Tibial nerve (tissue), 4 donors: ENCODE data around the gene PEX14. TPM values are rescaled to one million over a fixed set of nuclear protein-coding genes. Genes with fewer than 3 reads are reported as not detected.
A peak's percentile ranks its signal among the peaks of the same experiment; 100 is the strongest.
"Not testable (repeated sequence)": the region's sequence is repeated elsewhere in the genome, so short reads cannot be mapped to it uniquely, and the experiment has no call there.

Source experiments
- DNase-seq, 2 donors: peaks; one replicate each; pipeline ENCODE4 v3.0.0-alpha.2; 2019; ENCODE audit warnings: low spot score in 2 of 2
- H3K27ac ChIP-seq, 4 donors: fragments of 200-600 bp; sonication (generic) in 3 of 4; one replicate each; pipeline ENCODE4 v1.5.1; 2017 to 2019; ENCODE audit warnings: mild to moderate bottlenecking in 1 of 4
- H3K27me3 ChIP-seq, 2 donors: fragments of 200-600 bp; sonication (generic) in 1 of 2; one replicate each; pipeline versions ENCODE4 v1.5.1 to v1.6.0; 2017 to 2019
- H3K36me3 ChIP-seq, 3 donors: fragments of 200-600 bp; sonication (generic); one replicate each; pipeline ENCODE4 v1.5.1; 2018 to 2019
- H3K4me1 ChIP-seq, 4 donors: fragments of 200-600 bp; sonication (generic) in 3 of 4; one replicate each; pipeline ENCODE4 v1.5.1; 2017 to 2019
- H3K4me3 ChIP-seq, 4 donors: fragments of 200-600 bp; sonication (generic) in 3 of 4; one replicate each; pipeline ENCODE4 v1.5.1; 2017 to 2019; ENCODE audit warnings: mild to moderate bottlenecking in 1 of 4, moderate library complexity in 1 of 4
- H3K9me3 ChIP-seq, 4 donors: fragments of 200-600 bp; sonication (generic) in 3 of 4; one replicate each; pipeline ENCODE4 v1.5.1; 2017 to 2019
- EP300 ChIP-seq, 2 donors: sonication (generic); formaldehyde crosslinking; IDR thresholded peaks; one replicate each; pipeline ENCODE4 v1.6.1; 2017; ENCODE audit warnings: antibody characterized with exemption in 2 of 2, mild to moderate bottlenecking in 1 of 2
- POLR2A ChIP-seq, 2 donors: fragments of 450-650 bp; IDR thresholded peaks; one replicate each; pipeline ENCODE4 v1.6.1; 2017; ENCODE audit warnings: antibody characterized with exemption in 2 of 2, mild to moderate bottlenecking in 2 of 2, moderate library complexity in 2 of 2
- WGBS, 2 donors: methylation state at CpG; one replicate each; pipeline ENCODE4 v1.1.5; 2018; 5-methylcytosine and 5-hydroxymethylcytosine counted together
- total RNA-seq, 4 donors: library from RNA; depleted of rRNA; stranded (reverse); fragments of >200 nt; gene quantifications; one replicate each; pipeline ENCODE4 v1.1.0, GENCODE V29; 2016
- TF ChIP-seq, protein P1 (sequence below), 5 experiments: fragments of 200-600 bp in 3 of 5; fragments of 450-650 bp in 2 of 5; sonication (generic) in 3 of 5; IDR thresholded peaks; one replicate each; pipeline ENCODE4 v1.5.1; 2016 to 2019; ENCODE audit warnings: antibody characterized with exemption in 5 of 5, mild to moderate bottlenecking in 3 of 5, moderate library complexity in 2 of 5

The PEX14 gene
- total RNA-seq, 4 donors from 2014 or later, result 14.4 to 21.8 (median 18.2) TPM

DNA sequence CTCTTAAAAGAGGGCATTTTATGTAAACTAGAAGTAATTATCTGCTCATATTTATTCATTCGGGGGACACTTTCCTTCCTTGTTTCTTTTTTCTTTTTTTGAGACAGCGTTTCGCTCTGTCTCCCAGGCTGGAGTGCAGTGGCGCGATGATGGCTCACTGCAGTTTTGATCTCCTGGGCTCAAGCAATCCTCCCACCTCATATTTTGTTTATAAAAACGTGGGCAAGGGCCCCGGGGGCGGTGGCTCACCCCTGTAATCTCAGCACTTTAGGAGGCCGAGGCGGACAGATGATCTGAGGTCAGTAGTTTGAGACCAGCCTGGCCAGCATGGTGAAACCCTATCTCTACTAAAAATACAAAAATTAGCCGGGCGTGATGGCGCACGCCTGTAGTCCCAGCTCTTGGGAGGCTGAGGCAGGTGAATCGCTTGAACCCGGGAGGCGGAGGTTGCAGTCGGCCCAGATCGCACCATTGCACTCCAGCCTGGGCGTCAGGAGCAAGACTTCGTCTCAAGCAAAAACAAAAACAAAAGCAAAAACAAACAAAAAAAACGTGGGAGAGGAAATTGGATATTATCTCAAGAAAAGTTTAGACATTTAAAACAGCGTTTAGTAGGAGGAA, 1.5 kb upstream of the PEX14 start:
- H3K4me1 ChIP-seq, result peaks cover 0 to 50% (median 14%) of the 10 kb centered on the region in 4 donors
- no peaks in the 10 kb centered on the region for H3K27me3 ChIP-seq
- DNase-seq, result no peak
- no peak for TF ChIP-seq EP300 (IDR thresholded peaks at IDR 0.05)
- TF ChIP-seq, protein P1, sequence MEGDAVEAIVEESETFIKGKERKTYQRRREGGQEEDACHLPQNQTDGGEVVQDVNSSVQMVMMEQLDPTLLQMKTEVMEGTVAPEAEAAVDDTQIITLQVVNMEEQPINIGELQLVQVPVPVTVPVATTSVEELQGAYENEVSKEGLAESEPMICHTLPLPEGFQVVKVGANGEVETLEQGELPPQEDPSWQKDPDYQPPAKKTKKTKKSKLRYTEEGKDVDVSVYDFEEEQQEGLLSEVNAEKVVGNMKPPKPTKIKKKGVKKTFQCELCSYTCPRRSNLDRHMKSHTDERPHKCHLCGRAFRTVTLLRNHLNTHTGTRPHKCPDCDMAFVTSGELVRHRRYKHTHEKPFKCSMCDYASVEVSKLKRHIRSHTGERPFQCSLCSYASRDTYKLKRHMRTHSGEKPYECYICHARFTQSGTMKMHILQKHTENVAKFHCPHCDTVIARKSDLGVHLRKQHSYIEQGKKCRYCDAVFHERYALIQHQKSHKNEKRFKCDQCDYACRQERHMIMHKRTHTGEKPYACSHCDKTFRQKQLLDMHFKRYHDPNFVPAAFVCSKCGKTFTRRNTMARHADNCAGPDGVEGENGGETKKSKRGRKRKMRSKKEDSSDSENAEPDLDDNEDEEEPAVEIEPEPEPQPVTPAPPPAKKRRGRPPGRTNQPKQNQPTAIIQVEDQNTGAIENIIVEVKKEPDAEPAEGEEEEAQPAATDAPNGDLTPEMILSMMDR (IDR thresholded peaks at IDR 0.05), result no peak
- no peak for TF ChIP-seq POLR2A (IDR thresholded peaks at IDR 0.05)
- peak overlapping the region in 2 of 4 donors; percentile 67 to 74 for H3K4me3 ChIP-seq
- no peaks in the 10 kb centered on the region for H3K9me3 ChIP-seq
- H3K27ac ChIP-seq, result peak overlapping the region in 1 of 4 donors; percentile 77
- 88% methylated on average over 23 of the region's 23 CpGs for WGBS, 2 donors
- H3K36me3 ChIP-seq, result peaks cover 0 to 16% (median 0%) of the 10 kb centered on the region in 3 donors

DNA sequence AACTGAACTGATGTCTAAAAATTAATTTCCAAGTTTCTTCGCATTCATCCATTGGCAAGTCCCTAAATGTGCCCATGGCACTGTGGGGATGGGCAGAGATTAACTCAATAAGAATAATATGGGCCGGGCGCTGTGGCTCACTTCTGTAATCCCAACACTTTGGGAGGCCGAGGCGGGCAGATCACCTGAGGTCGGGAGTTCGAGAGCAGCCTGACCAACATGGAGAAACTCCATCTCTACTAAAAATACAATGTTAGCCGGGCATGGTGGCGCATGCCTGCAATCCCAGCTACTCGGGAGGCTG, 489 bp upstream of the PEX14 start:
- not testable (repeated sequence) for H3K9me3 ChIP-seq, DNase-seq, H3K36me3 ChIP-seq, H3K27me3 ChIP-seq
- H3K4me3 ChIP-seq, result peak overlapping the region; percentile 80 to 97 (median 88)
- peaks cover 0 to 50% (median 14%) of the 10 kb centered on the region in 4 donors for H3K4me1 ChIP-seq
- 93% methylated on average over 10 of the region's 10 CpGs for WGBS, 2 donors
- peak overlapping the region in 2 of 4 donors; percentile 84 to 93 for H3K27ac ChIP-seq

DNA sequence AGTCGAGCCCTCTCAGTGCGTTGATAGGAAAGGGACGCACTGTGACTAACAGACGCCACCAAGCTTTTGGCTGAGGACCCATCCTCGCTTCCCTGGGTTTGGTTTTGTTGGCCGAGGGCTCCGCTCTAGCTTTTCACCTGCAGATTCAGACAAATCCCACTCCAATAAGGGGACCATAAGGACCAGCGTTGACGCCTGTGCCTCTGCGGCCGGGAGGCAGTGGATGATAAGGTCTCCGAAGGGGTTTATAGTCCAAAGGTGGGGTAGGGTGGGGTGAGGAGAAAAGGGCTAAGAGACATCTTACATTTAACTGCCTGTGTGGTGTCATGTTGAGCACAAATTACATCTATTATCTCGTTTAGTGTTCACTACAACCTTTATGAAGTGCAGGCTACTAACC, 760 bp downstream of the PEX14 start:
- Histone ChIP-seq H3K27me3 (no peaks in the 10 kb centered on the region), H3K9me3 (no peaks in the 10 kb centered on the region), H3K4me1 (peaks cover 0 to 50% (median 14%) of the 10 kb centered on the region in 4 donors), H3K4me3 (peak overlapping the region; percentile 80 to 97 (median 88)), H3K27ac (peak overlapping the region; percentile 22 to 94 (median 88)), H3K36me3 (no peaks in the 10 kb centered on the region)
- WGBS, 2 donors, result 1 to 2% methylated on average over 9 to 13 of the region's 13 CpGs
- DNase-seq, result no peak
- TF ChIP-seq EP300 (IDR thresholded peaks at IDR 0.05) (no peak), POLR2A (IDR thresholded peaks at IDR 0.05) (no peak)
- TF ChIP-seq, protein P1 (IDR thresholded peaks at IDR 0.05), result no peak

DNA sequence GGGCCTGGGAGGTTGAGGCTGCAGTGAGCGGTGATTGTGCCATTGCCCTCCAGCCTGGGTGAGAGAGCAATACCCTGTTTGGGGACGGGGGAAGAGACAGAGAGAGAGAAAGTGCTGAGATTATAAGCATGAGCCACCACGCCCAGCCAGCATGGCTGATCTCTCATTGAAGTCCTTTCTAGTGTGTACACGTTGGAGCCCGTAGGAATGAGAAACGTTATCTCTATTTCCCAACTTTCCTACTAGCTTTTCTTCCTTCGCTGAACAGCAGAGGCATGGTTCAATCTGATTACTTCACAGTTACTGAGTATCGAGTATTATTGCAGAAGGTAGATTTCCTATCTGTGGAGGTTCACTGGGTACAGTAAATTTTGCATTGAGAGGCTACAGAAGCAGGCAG, 4.5 kb downstream of the PEX14 start:
- TF ChIP-seq POLR2A (IDR thresholded peaks at IDR 0.05) (no peak), EP300 (IDR thresholded peaks at IDR 0.05) (no peak)
- TF ChIP-seq, protein P1 (IDR thresholded peaks at IDR 0.05), result no peak
- DNase-seq, result no peak
- WGBS, 2 donors, result 73 to 82% methylated on average over 8 of the region's 8 CpGs
- Histone ChIP-seq H3K4me1 (peaks cover 0 to 25% (median 11%) of the 10 kb centered on the region in 4 donors), H3K27me3 (no peaks in the 10 kb centered on the region), H3K27ac (no peak overlapping the region), H3K36me3 (no peaks in the 10 kb centered on the region), H3K9me3 (no peaks in the 10 kb centered on the region), H3K4me3 (no peak overlapping the region)

DNA sequence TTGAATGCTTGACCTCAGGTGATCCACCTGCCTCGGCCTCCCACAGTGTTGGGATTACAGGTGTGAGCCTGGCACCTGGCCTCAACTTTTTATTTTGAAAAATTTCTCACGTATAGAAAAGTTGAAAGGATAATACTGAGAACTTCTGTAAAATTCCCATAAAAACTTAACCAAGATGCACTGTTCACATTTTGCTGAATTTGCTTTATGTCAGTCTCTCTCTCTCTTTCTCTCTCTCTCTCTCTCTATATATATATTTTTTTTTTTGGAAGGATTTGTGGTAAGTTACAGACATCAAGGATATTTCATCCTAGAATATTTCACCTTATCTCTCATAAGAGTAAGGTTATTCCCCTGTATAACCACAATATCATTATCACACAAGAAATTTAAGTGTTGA, 5.9 kb downstream of the PEX14 start:
- no peak for DNase-seq
- WGBS, 2 donors, result 81 to 85% methylated on average over 2 of the region's 2 CpGs
- TF ChIP-seq EP300 (IDR thresholded peaks at IDR 0.05) (no peak), POLR2A (IDR thresholded peaks at IDR 0.05) (no peak)
- TF ChIP-seq, protein P1 (IDR thresholded peaks at IDR 0.05), result no peak

More for the DNA sequence above, 5.9 kb downstream of the PEX14 start:
- no peaks in the 10 kb centered on the region for H3K36me3 ChIP-seq
- H3K27me3 ChIP-seq, result no peaks in the 10 kb centered on the region
- H3K9me3 ChIP-seq, result no peaks in the 10 kb centered on the region
- H3K27ac ChIP-seq, result no peak overlapping the region
- H3K4me3 ChIP-seq, result no peak overlapping the region
- peaks cover 0 to 21% (median 8%) of the 10 kb centered on the region in 4 donors for H3K4me1 ChIP-seq
